Activated T-cell treated with anti-CD3 and anti-CD28 coated beads, Interleukin-2, amount 50 U/mL, for 24 hours (primary cell): ENCODE data around the gene OR51F1.
"Not testable (repeated sequence)": the region's sequence is repeated elsewhere in the genome, so short reads cannot be mapped to it uniquely, and the experiment has no call there.

Source experiments
- DNase-seq: peaks from one replicate; pipeline ENCODE4 v3.0.0-alpha.2; 2020
- H3K27ac Mint-ChIP-seq: 2 replicates; pipeline ENCODE4 v1.8.0; 2020; ENCODE audit warnings: mild to moderate bottlenecking, mixed read lengths
- H3K27me3 Mint-ChIP-seq: 2 replicates; pipeline ENCODE4 v1.8.0; 2020; ENCODE audit warnings: mixed read lengths
- H3K36me3 Mint-ChIP-seq: 2 replicates; pipeline ENCODE4 v1.8.0; 2020; ENCODE audit warnings: low read depth, mixed read lengths
- H3K4me1 Mint-ChIP-seq: 2 replicates; pipeline ENCODE4 v1.8.0; 2020; ENCODE audit warnings: low read depth, mixed read lengths
- H3K4me3 Mint-ChIP-seq: 2 replicates; pipeline ENCODE4 v1.8.0; 2020; ENCODE audit warnings: mild to moderate bottlenecking, moderate library complexity, mixed read lengths
- H3K9me3 Mint-ChIP-seq: 2 replicates; pipeline ENCODE4 v1.8.0; 2020; ENCODE audit warnings: mixed read lengths

The OR51F1 gene

GRCh38 chr11:4769838-4770237 lies at the start of gene OR51F1:
Gene OR51F1 (minus strand): TSS chr11:4769938. CDS start chr11:4769938, 0 bp downstream.
- no peaks in the 10 kb centered on the region for H3K9me3 Mint-ChIP-seq
- H3K4me1 Mint-ChIP-seq: no peaks in the 10 kb centered on the region
- no peak within 1 kb of the TSS for H3K4me3 Mint-ChIP-seq
- no peak within 1 kb of the TSS for H3K27ac Mint-ChIP-seq
- DNase-seq: no peak
- H3K27me3 Mint-ChIP-seq: peaks cover 9% of the 10 kb centered on the region
- H3K36me3 Mint-ChIP-seq: no peaks in the 10 kb centered on the region

GRCh38 chr11:4809246-4809645 lies 39.5 kb upstream of the OR51F1 start:
- Mint-ChIP-seq H3K9me3 (no peaks in the 10 kb centered on the region), H3K4me3 (no peak overlapping the region), H3K27me3 (no peaks in the 10 kb centered on the region), H3K4me1 (no peaks in the 10 kb centered on the region), H3K36me3 (no peaks in the 10 kb centered on the region), H3K27ac (no peak overlapping the region)
- no peak for DNase-seq

- no peak for DNase-seq
- Mint-ChIP-seq H3K4me1 (no peaks in the 10 kb centered on the region), H3K36me3 (no peaks in the 10 kb centered on the region), H3K9me3 (no peaks in the 10 kb centered on the region), H3K4me3 (no peak overlapping the region), H3K27ac (no peak overlapping the region), H3K27me3 (no peaks in the 10 kb centered on the region)
These were observed 38.7 kb upstream of the OR51F1 start for GRCh38 chr11:4808476-4808875.

- no peaks in the 10 kb centered on the region for H3K9me3 Mint-ChIP-seq
- no peaks in the 10 kb centered on the region for H3K36me3 Mint-ChIP-seq
- H3K4me3 Mint-ChIP-seq: no peak within 1 kb of the TSS
- H3K27ac Mint-ChIP-seq: no peak within 1 kb of the TSS
- no peaks in the 10 kb centered on the region for H3K4me1 Mint-ChIP-seq
- no peaks in the 10 kb centered on the region for H3K27me3 Mint-ChIP-seq
- no peak for DNase-seq
These were observed 34.5 kb upstream of the OR51F1 start, which contains the start of gene OR52R1 for GRCh38 chr11:4804280-4804679. Gene OR52R1 (minus strand): TSS chr11:4804380. CDS start chr11:4804380, 0 bp downstream.

- DNase-seq, H3K4me1 Mint-ChIP-seq, H3K9me3 Mint-ChIP-seq, H3K36me3 Mint-ChIP-seq, H3K27me3 Mint-ChIP-seq, H3K27ac Mint-ChIP-seq, H3K4me3 Mint-ChIP-seq: not testable (repeated sequence)
These were observed 31.6 kb upstream of the OR51F1 start for GRCh38 chr11:4801316-4801715.

- Mint-ChIP-seq H3K27ac (no peak overlapping the region), H3K27me3 (no peaks in the 10 kb centered on the region), H3K4me3 (no peak overlapping the region), H3K4me1 (no peaks in the 10 kb centered on the region), H3K9me3 (no peaks in the 10 kb centered on the region), H3K36me3 (no peaks in the 10 kb centered on the region)
- no peak for DNase-seq
These were observed 28.9 kb upstream of the OR51F1 start for GRCh38 chr11:4798427-4799183.

- no peak overlapping the region for H3K4me3 Mint-ChIP-seq
- DNase-seq: no peak
- H3K27me3 Mint-ChIP-seq: peaks cover 3% of the 10 kb centered on the region
- no peaks in the 10 kb centered on the region for H3K9me3 Mint-ChIP-seq
- H3K27ac Mint-ChIP-seq: no peak overlapping the region
- H3K4me1 Mint-ChIP-seq: no peaks in the 10 kb centered on the region
- H3K36me3 Mint-ChIP-seq: no peaks in the 10 kb centered on the region
These were observed 27.5 kb upstream of the OR51F1 start for GRCh38 chr11:4797206-4797605.

- Mint-ChIP-seq H3K27me3 (peaks cover 21% of the 10 kb centered on the region), H3K4me3 (no peak overlapping the region), H3K4me1 (no peaks in the 10 kb centered on the region), H3K36me3 (no peaks in the 10 kb centered on the region), H3K27ac (no peak overlapping the region), H3K9me3 (peaks cover 2% of the 10 kb centered on the region)
- DNase-seq: no peak
These were observed 12.7 kb upstream of the OR51F1 start for GRCh38 chr11:4782454-4782853.

GRCh38 chr11:4768094-4768493 lies 1.6 kb downstream of the OR51F1 start:
- Mint-ChIP-seq H3K27me3 (peaks cover 4% of the 10 kb centered on the region), H3K27ac (no peak overlapping the region), H3K4me3 (no peak overlapping the region), H3K4me1 (peaks cover under 1% of the 10 kb centered on the region), H3K36me3 (no peaks in the 10 kb centered on the region), H3K9me3 (no peaks in the 10 kb centered on the region)
- DNase-seq: no peak

- Mint-ChIP-seq H3K4me1 (peaks cover 2% of the 10 kb centered on the region), H3K27me3 (peaks cover 4% of the 10 kb centered on the region), H3K9me3 (no peaks in the 10 kb centered on the region), H3K4me3 (no peak overlapping the region), H3K27ac (no peak overlapping the region), H3K36me3 (no peaks in the 10 kb centered on the region)
- DNase-seq: no peak
These were observed 3.2 kb downstream of the OR51F1 start for GRCh38 chr11:4766420-4767043.

- H3K27me3 Mint-ChIP-seq: no peaks in the 10 kb centered on the region
These were observed 6.6 kb downstream of the OR51F1 start for GRCh38 chr11:4763096-4763495.

GRCh38 chr11:4751201-4751600 lies 18.5 kb downstream of the OR51F1 start:
- H3K27me3 Mint-ChIP-seq: peaks cover 23% of the 10 kb centered on the region
- no peak for DNase-seq
- H3K4me3 Mint-ChIP-seq: no peak overlapping the region
- H3K9me3 Mint-ChIP-seq: no peaks in the 10 kb centered on the region
- no peak overlapping the region for H3K27ac Mint-ChIP-seq
- H3K4me1 Mint-ChIP-seq: no peaks in the 10 kb centered on the region
- H3K36me3 Mint-ChIP-seq: no peaks in the 10 kb centered on the region

More at GRCh38 chr11:4763096-4763495, 6.6 kb downstream of the OR51F1 start:
- H3K27ac Mint-ChIP-seq: no peak overlapping the region
- no peak for DNase-seq
- H3K9me3 Mint-ChIP-seq: no peaks in the 10 kb centered on the region
- H3K36me3 Mint-ChIP-seq: no peaks in the 10 kb centered on the region
- H3K4me1 Mint-ChIP-seq: peaks cover 2% of the 10 kb centered on the region
- H3K4me3 Mint-ChIP-seq: no peak overlapping the region

- H3K36me3 Mint-ChIP-seq: no peaks in the 10 kb centered on the region
These were observed 21.3 kb downstream of the OR51F1 start for GRCh38 chr11:4748438-4748837.

GRCh38 chr11:4740735-4741134 lies 29.0 kb downstream of the OR51F1 start:
- Mint-ChIP-seq H3K27me3 (peaks cover 17% of the 10 kb centered on the region), H3K27ac (no peak overlapping the region), H3K4me3 (no peak overlapping the region), H3K4me1 (no peaks in the 10 kb centered on the region), H3K9me3 (no peaks in the 10 kb centered on the region), H3K36me3 (no peaks in the 10 kb centered on the region)
- no peak for DNase-seq

More at GRCh38 chr11:4748438-4748837, 21.3 kb downstream of the OR51F1 start:
- H3K27me3 Mint-ChIP-seq: peaks cover 16% of the 10 kb centered on the region
- H3K9me3 Mint-ChIP-seq: no peaks in the 10 kb centered on the region
- no peak for DNase-seq
- H3K27ac Mint-ChIP-seq: no peak overlapping the region
- no peak overlapping the region for H3K4me3 Mint-ChIP-seq
- no peaks in the 10 kb centered on the region for H3K4me1 Mint-ChIP-seq

GRCh38 chr11:4727171-4727570 lies 42.6 kb downstream of the OR51F1 start:
- Mint-ChIP-seq H3K36me3 (no peaks in the 10 kb centered on the region), H3K4me3 (no peak overlapping the region), H3K9me3 (no peaks in the 10 kb centered on the region), H3K27me3 (peaks cover 5% of the 10 kb centered on the region), H3K27ac (no peak overlapping the region), H3K4me1 (no peaks in the 10 kb centered on the region)
- DNase-seq: no peak
